ENCODE data around the gene GYPC.
A peak's percentile ranks its signal among the peaks of the same experiment; 100 is the strongest.
"Not testable (repeated sequence)": the region's sequence is repeated elsewhere in the genome, so short reads cannot be mapped to it uniquely, and the experiment has no call there.

GYPC gene

DNA sequence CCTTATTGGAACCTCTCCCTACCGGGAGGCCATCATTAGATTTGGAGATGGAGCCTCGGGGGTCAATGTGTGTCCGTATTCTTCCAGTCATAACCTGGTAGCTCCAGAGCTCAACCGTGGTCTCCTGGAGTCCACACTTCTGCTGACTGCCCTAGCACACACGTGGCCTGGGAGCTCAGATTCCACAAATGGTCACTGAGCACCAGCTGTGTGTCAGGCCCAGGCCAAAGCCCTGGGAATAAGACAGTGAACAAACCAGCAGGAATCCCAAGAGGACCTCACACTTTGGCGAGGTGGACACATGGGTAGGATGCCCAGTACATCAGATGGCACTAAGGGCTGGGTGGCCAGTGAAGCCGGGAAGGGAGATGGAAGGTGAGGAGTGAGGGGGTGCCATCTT lies 15.5 kb downstream of the GYPC start:
- DNase-seq (ENCODE audit: low spot score): no peak

DNA sequence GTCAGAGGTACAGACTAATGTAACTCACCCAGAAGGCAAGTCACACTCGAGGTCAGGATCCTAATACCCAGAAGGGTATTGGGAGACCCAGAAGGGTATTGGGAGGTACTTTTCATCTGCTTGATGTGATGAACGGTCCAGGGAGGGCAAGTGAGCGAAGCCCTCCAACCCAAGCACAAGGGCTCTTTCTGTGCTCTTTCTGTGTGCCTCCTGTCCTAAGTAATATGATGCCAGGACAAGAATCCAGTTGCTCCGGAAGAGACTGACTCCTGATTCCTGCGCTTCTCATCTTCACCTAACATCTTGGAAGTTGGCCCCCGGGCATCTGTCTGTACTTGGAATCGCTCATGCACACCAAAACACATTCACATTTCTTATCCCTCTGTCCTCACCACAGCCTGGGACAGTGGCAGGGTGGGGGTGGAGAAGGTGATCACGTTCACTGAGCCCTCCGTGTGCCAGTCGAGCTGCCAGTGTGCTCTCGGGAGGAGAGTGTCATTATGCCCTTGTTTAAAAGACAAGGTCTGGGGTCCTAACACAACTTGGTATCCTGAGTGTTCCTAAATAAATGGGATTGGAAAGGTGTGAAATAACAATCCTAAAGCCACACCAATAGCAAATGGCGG lies 17.1 kb downstream of the GYPC start:
- DNase-seq (ENCODE audit: low spot score): no peak

DNA sequence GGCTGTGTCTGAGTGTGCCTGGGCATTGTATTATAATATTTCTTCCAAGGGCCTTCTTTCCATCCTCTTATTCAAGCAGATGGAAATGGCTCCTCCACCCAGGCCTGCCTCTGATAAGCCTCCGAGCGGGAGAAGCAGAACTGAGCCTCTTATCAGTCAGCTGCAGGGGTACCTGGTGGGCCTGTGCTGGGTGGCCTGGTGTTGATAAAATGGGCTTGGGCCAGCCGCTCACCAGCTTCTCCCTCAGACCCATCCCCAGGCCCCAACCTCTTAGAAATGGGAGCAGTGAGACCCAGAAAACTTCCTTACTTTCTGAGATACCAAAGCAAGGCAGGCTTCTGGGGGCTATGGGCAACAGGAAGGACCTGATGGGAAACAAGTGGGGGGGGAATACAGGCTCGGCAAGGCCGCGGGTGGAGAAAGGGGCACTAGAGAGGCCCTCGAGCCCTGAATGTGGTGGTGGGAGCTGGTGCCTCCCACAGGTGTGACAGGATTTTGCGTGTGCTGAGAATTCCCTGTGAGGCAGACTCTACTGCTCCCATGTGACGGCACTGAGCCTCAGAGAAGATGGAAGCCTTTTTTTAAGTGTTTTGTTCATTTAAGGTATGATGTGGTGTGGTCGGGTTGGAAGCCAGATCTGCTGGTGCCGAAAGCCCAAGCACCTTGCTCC lies 18.3 kb downstream of the GYPC start:
- DNase-seq (ENCODE audit: low spot score): no peak

- no peak for DNase-seq (ENCODE audit: low spot score)
These were observed 19.7 kb downstream of the GYPC start for GRCh38 chr2:126675637-126676036.

- DNase-seq (ENCODE audit: low spot score): no peak
These were observed 20.5 kb downstream of the GYPC start for GRCh38 chr2:126676221-126677175.

GRCh38 chr2:126677176-126677538 lies 21.2 kb downstream of the GYPC start:
- no peak for DNase-seq (ENCODE audit: low spot score)

DNA sequence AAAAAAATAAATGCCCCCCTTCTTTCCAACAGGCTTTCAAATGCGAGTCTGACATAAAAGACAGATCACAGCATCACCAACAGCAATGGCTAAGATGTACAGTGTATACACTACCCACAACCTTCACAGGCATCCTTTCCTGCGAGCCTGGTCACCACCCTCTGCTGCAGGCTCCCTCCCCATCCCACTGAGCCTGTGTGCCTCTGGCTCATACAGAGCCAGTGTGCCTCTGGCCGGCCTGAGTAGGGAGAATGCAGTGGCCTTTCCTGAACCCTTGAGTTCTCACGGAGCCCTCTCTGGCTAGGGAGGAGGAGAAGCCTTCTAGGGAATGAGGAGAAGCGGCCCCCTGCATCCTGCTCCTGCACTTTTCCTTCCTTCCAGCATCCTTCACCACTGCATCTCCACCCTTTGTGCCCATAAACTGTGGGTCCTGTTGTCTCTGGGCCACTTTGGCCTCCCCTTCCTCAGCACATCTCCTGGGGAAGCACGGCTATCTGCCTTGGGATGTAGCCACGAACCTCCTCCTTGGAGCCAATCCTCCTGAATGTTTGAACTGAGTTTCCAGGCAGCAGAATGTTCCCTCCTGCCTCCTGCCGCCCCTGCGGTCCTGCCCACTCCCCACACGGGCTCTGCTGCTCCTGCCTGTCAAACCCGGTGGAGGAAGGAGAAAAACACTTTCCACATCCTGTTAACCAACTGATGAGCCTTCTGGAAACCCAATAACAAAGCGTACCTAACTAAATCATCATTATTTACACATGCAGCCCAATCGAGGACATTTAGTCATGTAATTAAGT lies 22.5 kb downstream of the GYPC start:
- no peak for DNase-seq (ENCODE audit: low spot score)

DNA sequence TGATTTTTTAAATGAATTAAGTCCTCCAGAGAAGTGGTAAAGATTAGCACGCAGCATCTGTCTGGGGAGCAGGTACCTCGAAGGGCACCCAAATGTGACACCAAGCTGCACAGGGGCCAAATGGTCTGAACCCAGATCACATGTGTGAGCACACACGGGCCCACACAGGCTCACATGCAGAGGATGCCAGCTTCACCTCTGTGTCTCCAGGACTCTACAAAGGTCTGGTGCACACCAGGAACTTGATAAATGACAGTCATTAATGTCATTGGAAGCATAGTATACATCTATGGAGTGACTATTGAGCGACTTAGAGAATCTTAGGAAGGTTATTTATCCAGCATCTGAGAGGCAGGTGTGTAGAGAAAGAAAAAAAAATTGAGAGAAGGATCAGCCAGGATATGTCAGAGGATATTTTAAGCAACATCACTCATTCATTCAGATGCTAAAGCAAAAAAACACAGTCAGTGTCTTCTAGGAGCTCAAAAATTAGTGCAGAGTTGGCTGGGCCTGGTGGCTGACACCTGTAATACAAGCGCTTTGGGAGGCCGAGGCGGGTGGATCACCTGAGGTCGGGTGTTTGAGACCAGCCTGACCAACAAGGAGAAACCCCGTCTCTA lies 23.2 kb downstream of the GYPC start:
- DNase-seq (ENCODE audit: low spot score): no peak

GRCh38 chr2:126681505-126681904 lies 25.5 kb downstream of the GYPC start:
- DNase-seq (ENCODE audit: low spot score): no peak

GRCh38 chr2:126685629-126686028 lies 29.7 kb downstream of the GYPC start:
- peak; percentile 37 for DNase-seq (ENCODE audit: low spot score)

- no peak for DNase-seq (ENCODE audit: low spot score)
These were observed 30.3 kb downstream of the GYPC start for GRCh38 chr2:126686286-126686685.

- peak; percentile 58 for DNase-seq (ENCODE audit: low spot score)
These were observed 31.0 kb downstream of the GYPC start for GRCh38 chr2:126686841-126687485.

- DNase-seq (ENCODE audit: low spot score): peak; percentile 53
These were observed 31.5 kb downstream of the GYPC start for GRCh38 chr2:126687503-126687902.

DNA sequence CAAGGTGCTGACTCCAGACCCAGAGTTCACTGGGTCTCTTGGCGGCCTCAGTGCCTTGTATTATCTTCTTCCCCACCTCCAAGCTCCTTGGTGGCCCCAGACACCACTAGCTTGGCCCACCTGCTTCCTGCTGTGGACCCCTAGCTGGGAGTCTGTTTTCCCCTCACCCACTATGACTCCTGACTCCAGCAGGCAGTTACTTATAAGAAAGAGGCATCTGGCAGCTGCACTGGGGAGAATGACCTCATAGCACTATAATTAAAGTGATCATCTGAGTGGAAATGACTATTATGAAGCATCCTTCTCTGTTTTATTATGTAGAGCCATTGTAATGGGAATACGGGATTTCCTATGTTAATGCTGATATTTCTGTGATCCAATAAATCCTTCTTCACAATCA lies 32.6 kb downstream of the GYPC start:
- DNase-seq (ENCODE audit: low spot score): peak; percentile 40

DNA sequence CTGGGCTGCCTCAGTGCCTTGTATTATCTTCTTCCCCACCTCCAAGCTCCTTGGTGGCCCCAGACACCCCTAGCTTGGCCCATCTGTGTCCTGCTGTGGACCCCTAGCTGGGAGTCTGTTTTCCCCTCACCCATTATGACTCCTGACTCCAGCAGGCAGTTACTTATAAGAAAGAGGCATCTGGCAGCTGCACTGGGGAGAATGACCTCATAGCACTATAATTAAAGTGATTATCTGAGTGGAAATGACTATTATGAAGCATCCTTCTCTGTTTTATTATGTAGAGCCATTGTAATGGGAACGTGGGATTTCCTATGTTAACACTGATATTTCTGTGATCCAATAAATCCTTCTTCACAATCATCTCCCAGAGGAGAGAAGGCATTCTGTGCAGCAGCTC lies 36.3 kb downstream of the GYPC start:
- DNase-seq (ENCODE audit: low spot score): not testable (repeated sequence)

- peak; percentile 8 for DNase-seq (ENCODE audit: low spot score)
These were observed 37.1 kb downstream of the GYPC start for GRCh38 chr2:126692934-126693592.

GRCh38 chr2:126696644-126697520 lies 40.9 kb downstream of the GYPC start:
- peak; percentile 33 for DNase-seq (ENCODE audit: low spot score)

- peak; percentile 53 for DNase-seq (ENCODE audit: low spot score)
These were observed 42.4 kb downstream of the GYPC start for GRCh38 chr2:126698376-126698775.

DNA sequence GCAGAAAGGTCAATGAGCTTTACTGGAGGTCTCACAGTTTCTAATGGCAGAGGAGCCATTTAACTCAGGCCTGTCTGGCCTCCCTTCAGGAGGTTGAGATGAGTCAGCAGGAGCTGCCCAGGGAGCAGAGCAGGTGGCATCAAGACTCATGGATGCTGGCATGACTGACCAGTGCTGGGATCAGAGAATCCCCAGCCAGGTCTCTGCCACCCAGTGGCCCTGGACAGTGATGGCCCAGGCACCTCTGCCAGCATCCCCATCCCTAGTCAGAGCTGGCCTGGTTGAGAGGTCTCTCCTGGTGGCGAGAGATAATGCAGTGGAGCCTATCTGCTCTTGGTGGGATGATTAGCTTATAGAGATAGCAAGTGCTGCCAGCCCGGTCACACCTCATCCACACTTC lies 43.1 kb downstream of the GYPC start:
- DNase-seq (ENCODE audit: low spot score): peak; percentile 49

Measured in left forelimb (tissue), 1 donor.